GM12878 (cell line): Measurements from ENCODE around the gene LDB2. TPM values are rescaled to one million over a fixed set of nuclear protein-coding genes. Genes with fewer than 3 reads are reported as not detected.

ENCODE experiments used
- ATAC-seq: fragments of 200-7000 bp; cut with Tn5 transposase; 3 replicates; pipeline ENCODE4 v1.9.1; 2020; ENCODE audit warnings: mild to moderate bottlenecking, moderate library complexity
- BruUV-seq: library from RNA; stranded (reverse); fragments of 400-500 nt; replicated peaks from 2 replicates; lab custom pipeline; 2021; lab: Mats Ljungman, UMichigan
- CTCF ChIA-PET: fragments of 300-600 bp; sonication (Branson Sonifier 250); formaldehyde crosslinking; extraction: SDS; loops from one replicate; lab custom pipeline; 2021; ENCODE audit warnings: inconsistent platforms; lab: Yijun Ruan, JAX
- POLR2A ChIA-PET: fragments of 350-600 bp; formaldehyde crosslinking; extraction: SDS; loops from one replicate; lab custom pipeline; 2021; ENCODE audit warnings: inconsistent platforms; lab: Charles Lee
- RAD21 ChIA-PET: fragments of 300-600 bp; sonication (Branson Sonifier 250); formaldehyde crosslinking; loops from one replicate; lab custom pipeline; 2023; ENCODE audit warnings: antibody characterized with exemption; ENCODE audit not compliant: unreplicated experiment; lab: Charles Lee
- SMC1A ChIA-PET: fragments of 300-600 bp; sonication (Branson Sonifier 250); formaldehyde crosslinking; loops from one replicate; lab custom pipeline; 2023; ENCODE audit not compliant: unreplicated experiment, uncharacterized antibody; lab: Charles Lee
- DNase-seq: peaks from one replicate; pipeline ENCODE4 v3.0.0-alpha.2; 2011; ENCODE audit warnings: low read depth, low spot score
- FAIRE-seq: peaks from 3 replicates; lab custom pipeline; 2011; peaks lifted over from hg19 to GRCh38; lab: Jason Lieb, UNC
- H2AFZ ChIP-seq: 2 replicates; pipeline ENCODE4 v1.6.0; 2011; ENCODE audit warnings: low read depth, low read length, control low read depth; ENCODE audit not compliant: control insufficient read depth
- H3K27ac ChIP-seq: 2 replicates; pipeline ENCODE4 v1.5.1; 2011; ENCODE audit warnings: control low read depth; ENCODE audit not compliant: control insufficient read depth, insufficient read depth
- H3K27me3 ChIP-seq, 2 experiments: replicated peaks in 1 of 2; 2 replicates each; pipeline versions ENCODE4 v1.6.0 to v1.6.1; 2011; ENCODE audit warnings: low read length in 1 of 2; ENCODE audit not compliant: control insufficient read depth in 2 of 2, insufficient read depth in 2 of 2
- H3K36me3 ChIP-seq, 2 experiments: 2 replicates each; pipeline ENCODE4 v1.5.1; 2011; ENCODE audit warnings: low read length in 1 of 2; ENCODE audit not compliant: control insufficient read depth in 2 of 2, insufficient read depth in 2 of 2
- H3K4me1 ChIP-seq: 2 replicates; pipeline ENCODE4 v1.6.1; 2011; ENCODE audit warnings: mild to moderate bottlenecking, low read length, moderate library complexity, mixed read lengths; ENCODE audit not compliant: control insufficient read depth, insufficient read depth
- H3K4me2 ChIP-seq: 2 replicates; pipeline ENCODE4 v1.6.0; 2011; ENCODE audit warnings: control low read depth; ENCODE audit not compliant: control insufficient read depth, insufficient read depth
- H3K4me3 ChIP-seq: fragments of 200-600 bp; sonication (generic); 2 replicates; pipeline ENCODE4 v1.5.1; 2016
- H3K79me2 ChIP-seq: 2 replicates; pipeline ENCODE4 v1.6.0; 2011; ENCODE audit warnings: low read length; ENCODE audit not compliant: control insufficient read depth, insufficient read depth
- H3K9ac ChIP-seq: 2 replicates; pipeline ENCODE4 v1.8.0; 2011; ENCODE audit warnings: low read length, control low read depth, mixed read lengths; ENCODE audit not compliant: control insufficient read depth, insufficient read depth
- H3K9me3 ChIP-seq: replicated peaks from 3 replicates; pipeline ENCODE4 v1.5.1; 2011; ENCODE audit warnings: mild to moderate bottlenecking, low read length; ENCODE audit not compliant: control insufficient read depth, insufficient read depth
- H4K20me1 ChIP-seq: 2 replicates; pipeline ENCODE4 v1.6.0; 2011; ENCODE audit not compliant: control insufficient read depth, insufficient read depth
- E4F1 ChIP-seq: fragments of 450-650 bp; IDR thresholded peaks from 2 replicates; pipeline ENCODE4 v1.6.1; 2018; ENCODE audit warnings: borderline replicate concordance, mild to moderate bottlenecking; ENCODE audit not compliant: partially characterized antibody
- KDM1A ChIP-seq: fragments of 200-600 bp; sonication (generic); IDR thresholded peaks from 2 replicates; pipeline ENCODE4 v1.6.1; 2016; ENCODE audit warnings: borderline replicate concordance
- NFIC ChIP-seq: IDR thresholded peaks from 2 replicates; pipeline ENCODE4 v1.6.1; 2012; ENCODE audit warnings: low read depth, mild to moderate bottlenecking, inconsistent platforms, low read length, moderate library complexity
- NFXL1 ChIP-seq: fragments of 450-650 bp; IDR thresholded peaks from 2 replicates; pipeline ENCODE4 v1.6.1; 2017; ENCODE audit warnings: antibody characterized with exemption, mild to moderate bottlenecking, borderline replicate concordance
- NFYA ChIP-seq: IDR thresholded peaks from 2 replicates; pipeline ENCODE4 v1.6.1; 2011; ENCODE audit warnings: low read depth, mild to moderate bottlenecking, low read length, improper control_type of control experiment, borderline replicate concordance
- PAX8 ChIP-seq: fragments of 450-650 bp; IDR thresholded peaks from 2 replicates; pipeline ENCODE4 v1.6.1; 2017; ENCODE audit warnings: mild to moderate bottlenecking, moderate library complexity
- POLR2A ChIP-seq: IDR thresholded peaks from 2 replicates; pipeline ENCODE4 v1.6.1; 2011; ENCODE audit warnings: low read depth, mild to moderate bottlenecking, low read length
- RB1 ChIP-seq: fragments of 450-650 bp; formaldehyde crosslinking; IDR thresholded peaks from 2 replicates; pipeline ENCODE4 v1.6.1; 2017; ENCODE audit warnings: mild to moderate bottlenecking, borderline replicate concordance
- RBBP5 ChIP-seq: fragments of 200-600 bp; sonication (generic); conservative IDR thresholded peaks from 2 replicates; pipeline ENCODE4 v1.6.1; 2016
- RCOR1 ChIP-seq: conservative IDR thresholded peaks from 2 replicates; pipeline ENCODE4 v1.6.1; 2012; ENCODE audit warnings: low read depth, low read length, improper control_type of control experiment
- REST ChIP-seq: IDR thresholded peaks from 2 replicates; pipeline ENCODE4 v1.6.1; 2012; ENCODE audit warnings: mild to moderate bottlenecking, low read depth, low read length
- RUNX3 ChIP-seq: IDR thresholded peaks from 2 replicates; pipeline ENCODE4 v1.6.1; 2012; ENCODE audit warnings: low read length, inconsistent platforms
- SREBF2 ChIP-seq: IDR thresholded peaks from 2 replicates; pipeline ENCODE4 v1.6.1; 2012; ENCODE audit warnings: mild to moderate bottlenecking, low read length
- TCF7 ChIP-seq: IDR thresholded peaks from 2 replicates; pipeline ENCODE4 v1.6.1; 2014; ENCODE audit warnings: antibody characterized with exemption, borderline replicate concordance
- WGBS: methylation state at CpG from one replicate; pipeline ENCODE4 v1.1.6; 2016; ENCODE audit warnings: low lambda C conversion rate; ENCODE audit not compliant: insufficient replicate concordance, insufficient coverage; ENCODE audit errors: missing lambda C conversion rate; 5-methylcytosine and 5-hydroxymethylcytosine counted together
- in situ Hi-C: fragments of 300-500 bp; cut with MboI; formaldehyde crosslinking; loops from 9 replicates; pipeline ENCODE4 v1.14.3; 2018; ENCODE audit warnings: mixed read lengths
- intact Hi-C: fragments of 100-400 bp; cut with micrococcal nuclease; formaldehyde crosslinking; loops from one replicate; pipeline ENCODE4 v1.14.2; 2022; ENCODE audit not compliant: unreplicated experiment
- polyA plus RNA-seq, 11 experiments: library from polyadenylated mRNA; depleted of rRNA in 4 of 11; unstranded in 6 of 11; stranded (reverse) in 5 of 11; fragments of >200 nt; fragmentation: Nextera tagmentation in 4 of 11; fragmentation: Illumina TruSeq in 1 of 11; extraction: Ambion mirVana in 4 of 11; extraction: Trizol in 1 of 11; gene quantifications; 1 replicate in 1 of 11; 2 replicates in 10 of 11; pipeline versions ENCODE4 v1.2.1 to v1.2.3, GENCODE V29; 2011 to 2016; ENCODE audit warnings: inconsistent platforms in 2 of 11, missing spikeins in 2 of 11, low read depth in 1 of 11
- total RNA-seq, 4 experiments: library from RNA; depleted of rRNA in 3 of 4; stranded (reverse); fragments of >200 nt in 3 of 4; fragmentation: Illumina TruSeq in 1 of 4; extraction: Trizol in 1 of 4; gene quantifications; 2 replicates each; pipeline versions ENCODE4 v1.2.1 to v1.2.3, GENCODE V29; 2013 to 2021
- TF ChIP-seq, protein P1 (sequence below): IDR thresholded peaks from 2 replicates; pipeline ENCODE4 v1.6.1; 2011; ENCODE audit warnings: borderline replicate concordance, low read depth, mild to moderate bottlenecking, moderate library complexity, low read length; ENCODE audit not compliant: insufficient read depth, poor library complexity, severe bottlenecking

Gene LDB2
- total and polyA plus RNA-seq, 10 of the 15 experiments (the other 5 are each of a cell fraction or from before 2014, with no cell fraction given): 0.15 TPM; not detected in 9

- TF ChIP-seq RB1: no peak
- no peak for TF ChIP-seq NFIC
- TF ChIP-seq NFYA: no peak
- no peak for TF ChIP-seq POLR2A
- no peak for TF ChIP-seq RBBP5
- TF ChIP-seq, all 136 proteins: peak for 0
These were observed 40.1 kb downstream of the LDB2 start (continued) for GRCh38 chr4:16858275-16858752.

DNA sequence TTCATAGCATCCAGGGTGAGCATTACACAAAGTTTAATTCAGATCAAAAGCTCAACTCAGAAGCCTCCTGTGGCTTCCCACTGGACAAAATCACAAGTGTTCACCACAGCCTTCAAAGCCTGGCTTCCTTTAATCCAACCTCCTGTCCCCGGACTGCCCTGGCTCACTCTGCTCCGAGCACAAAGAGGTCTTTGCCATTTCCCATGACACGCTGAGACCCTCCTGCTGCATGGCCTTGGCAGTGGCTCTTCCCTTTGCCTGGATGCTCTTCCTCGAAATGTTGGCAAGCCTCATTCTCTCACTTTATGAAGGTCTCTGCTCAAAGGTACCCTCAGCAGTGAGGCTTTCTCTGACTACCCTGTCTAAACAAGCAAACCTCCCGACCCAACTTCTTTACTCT lies 41.0 kb downstream of the LDB2 start:
- Histone ChIP-seq H2AFZ (no peak overlapping the region), H4K20me1 (no peaks in the 10 kb centered on the region), H3K36me3 (no peaks in the 10 kb centered on the region), H3K9ac (no peak overlapping the region), H3K4me3 (no peak overlapping the region), H3K27ac (no peak overlapping the region), H3K4me1 (no peaks in the 10 kb centered on the region), H3K27me3 (no peaks in the 10 kb centered on the region), H3K4me2 (no peak overlapping the region), H3K79me2 (no peaks in the 10 kb centered on the region), H3K9me3 (no peaks in the 10 kb centered on the region)
- intact Hi-C loops (no loop called here), in situ Hi-C loops (no loop called here)
- CTCF ChIA-PET: no interaction called here
- ATAC-seq (no peak), DNase-seq (no peak), FAIRE-seq (no peak)
- BruUV-seq: no TSS peak
- TF ChIP-seq NFYA (no peak), TCF7 (no peak), PAX8 (no peak), KDM1A (no peak), REST (no peak), NFXL1 (no peak), RCOR1 (no peak), SREBF2 (no peak), E4F1 (no peak), RUNX3 (no peak)
- TF ChIP-seq, protein P1, sequence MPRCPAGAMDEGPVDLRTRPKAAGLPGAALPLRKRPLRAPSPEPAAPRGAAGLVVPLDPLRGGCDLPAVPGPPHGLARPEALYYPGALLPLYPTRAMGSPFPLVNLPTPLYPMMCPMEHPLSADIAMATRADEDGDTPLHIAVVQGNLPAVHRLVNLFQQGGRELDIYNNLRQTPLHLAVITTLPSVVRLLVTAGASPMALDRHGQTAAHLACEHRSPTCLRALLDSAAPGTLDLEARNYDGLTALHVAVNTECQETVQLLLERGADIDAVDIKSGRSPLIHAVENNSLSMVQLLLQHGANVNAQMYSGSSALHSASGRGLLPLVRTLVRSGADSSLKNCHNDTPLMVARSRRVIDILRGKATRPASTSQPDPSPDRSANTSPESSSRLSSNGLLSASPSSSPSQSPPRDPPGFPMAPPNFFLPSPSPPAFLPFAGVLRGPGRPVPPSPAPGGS: no peak
- SMC1A ChIA-PET: no interaction called here
- RAD21 ChIA-PET: no interaction called here
- POLR2A ChIA-PET: no interaction called here
- WGBS: 6% methylated on average over 5 of the region's 5 CpGs
